Stimulated activated CD4-positive, alpha-beta T cell treated with anti-CD3 and anti-CD28 coated beads, Interleukin-1b, Interleukin-23, amount 100 ng/mL, for 48 hours (primary cell): ENCODE data around the gene TBX6.

Experiments used
- DNase-seq: peaks from one replicate; pipeline ENCODE4 v3.0.0-alpha.2; 2020

The TBX6 gene

GRCh38 chr16:30085820-30086219, 5.9 kb downstream of the TBX6 start:
- DNase-seq, result no peak

- DNase-seq, result no peak
These were observed 6.5 kb downstream of the TBX6 start for GRCh38 chr16:30085247-30085646.

- no peak for DNase-seq
These were observed 6.9 kb downstream of the TBX6 start for GRCh38 chr16:30084816-30085159.

- DNase-seq, result no peak
These were observed 7.5 kb downstream of the TBX6 start for GRCh38 chr16:30084096-30084815.

GRCh38 chr16:30083216-30084055, 8.3 kb downstream of the TBX6 start:
- DNase-seq, result no peak

GRCh38 chr16:30082545-30083090, 9.1 kb downstream of the TBX6 start:
- DNase-seq, result no peak

- DNase-seq, result no peak
These were observed 12.2 kb downstream of the TBX6 start for GRCh38 chr16:30079480-30079879.

- no peak for DNase-seq
These were observed 13.0 kb downstream of the TBX6 start for GRCh38 chr16:30078744-30079143.

GRCh38 chr16:30077656-30078055, 14.1 kb downstream of the TBX6 start:
- no peak for DNase-seq

GRCh38 chr16:30076276-30076791, 15.4 kb downstream of the TBX6 start:
- DNase-seq, result no peak

GRCh38 chr16:30075503-30076275, 16.0 kb downstream of the TBX6 start, which contains the start of gene PPP4C:
Gene PPP4C, plus strand, starts transcription at chr16:30075994. Its CDS starts 384 bp downstream, at chr16:30076378.
- peak; percentile 91 for DNase-seq

GRCh38 chr16:30070490-30070889, 21.2 kb downstream of the TBX6 start:
- DNase-seq, result no peak

GRCh38 chr16:30069611-30070462, 21.9 kb downstream of the TBX6 start:
- no peak for DNase-seq

- peak; percentile 63 for DNase-seq
These were observed 22.7 kb downstream of the TBX6 start for GRCh38 chr16:30068750-30069610.

GRCh38 chr16:30068333-30068732, 23.4 kb downstream of the TBX6 start:
- DNase-seq, result no peak

- no peak for DNase-seq
These were observed 24.2 kb downstream of the TBX6 start for GRCh38 chr16:30067584-30067916.

- DNase-seq, result no peak
These were observed 24.8 kb downstream of the TBX6 start for GRCh38 chr16:30066761-30067583.

GRCh38 chr16:30065943-30066760, 25.6 kb downstream of the TBX6 start:
- DNase-seq, result peak; percentile 53
